Measurements from ENCODE around the gene DMD.

Gene DMD

GRCh38 chrX:31820430-31821210 is 1390.7 kb downstream of the DMD start:
- no peak for DNase-seq

GRCh38 chrX:31819455-31819854 is 1391.9 kb downstream of the DMD start:
- DNase-seq = no peak

GRCh38 chrX:31811106-31811505 is 1400.2 kb downstream of the DMD start:
- DNase-seq = no peak

- DNase-seq = no peak
Observed at GRCh38 chrX:31808357-31808756, 1403.0 kb downstream of the DMD start.

GRCh38 chrX:31807165-31807564 is 1404.2 kb downstream of the DMD start:
- no peak for DNase-seq

- no peak for DNase-seq
Observed at GRCh38 chrX:31805781-31806180, 1405.6 kb downstream of the DMD start.

- DNase-seq = no peak
Observed at GRCh38 chrX:31800219-31800618, 1411.1 kb downstream of the DMD start.

GRCh38 chrX:31796624-31797023 is 1414.7 kb downstream of the DMD start:
- no peak for DNase-seq

GRCh38 chrX:31747411-31747810 is 1463.9 kb downstream of the DMD start:
- no peak for DNase-seq

GRCh38 chrX:31743004-31743403 is 1468.3 kb downstream of the DMD start:
- DNase-seq = no peak

GRCh38 chrX:31717474-31717873 is 1493.9 kb downstream of the DMD start:
- DNase-seq = no peak

GRCh38 chrX:31715675-31716074 is 1495.7 kb downstream of the DMD start:
- DNase-seq = no peak

GRCh38 chrX:31714797-31715196 is 1496.6 kb downstream of the DMD start:
- no peak for DNase-seq

- no peak for DNase-seq
Observed at GRCh38 chrX:31713120-31713519, 1498.2 kb downstream of the DMD start.

- DNase-seq = no peak
Observed at GRCh38 chrX:31711166-31711565, 1500.2 kb downstream of the DMD start.

GRCh38 chrX:31708116-31708515 is 1503.2 kb downstream of the DMD start:
- DNase-seq = no peak

- DNase-seq = no peak
Observed at GRCh38 chrX:31706466-31706865, 1504.9 kb downstream of the DMD start.

GRCh38 chrX:31705816-31706215 is 1505.5 kb downstream of the DMD start:
- no peak for DNase-seq

- DNase-seq = no peak
Observed at GRCh38 chrX:31704938-31705337, 1506.4 kb downstream of the DMD start.

GRCh38 chrX:31702222-31702621 is 1509.1 kb downstream of the DMD start:
- DNase-seq = no peak

GRCh38 chrX:31697294-31697916 is 1513.9 kb downstream of the DMD start:
- no peak for DNase-seq

GRCh38 chrX:31679861-31680260 is 1531.5 kb downstream of the DMD start:
- no peak for DNase-seq

GRCh38 chrX:31670245-31670644 is 1541.1 kb downstream of the DMD start:
- no peak for DNase-seq

- no peak for DNase-seq
Observed at GRCh38 chrX:31665454-31665853, 1545.9 kb downstream of the DMD start.

GRCh38 chrX:31663172-31663571 is 1548.2 kb downstream of the DMD start:
- DNase-seq = no peak

Measured in CD4-positive, alpha-beta T cell treated with Interferon gamma for 1 hour (primary cell).